A673 (cell line): ENCODE data around the gene HNMT.
"Not testable (repeated sequence)": the region's sequence is repeated elsewhere in the genome, so short reads cannot be mapped to it uniquely, and the experiment has no call there.

ENCODE experiments used
- EZH2 ChIP-seq: fragments of 200-600 bp; sonication (generic); IDR thresholded peaks from 2 replicates; pipeline ENCODE4 v1.6.1; 2017; ENCODE audit warnings: borderline replicate concordance, low read depth, mild to moderate bottlenecking, mixed read lengths, antibody characterized with exemption, low read length; ENCODE audit not compliant: poor library complexity, severe bottlenecking
- TF ChIP-seq, protein P1 (sequence below): fragments of 300-800, 200-600 bp; sonication (generic); conservative IDR thresholded peaks from 2 replicates; pipeline ENCODE4 v1.5.1; 2017; ENCODE audit warnings: low read depth, mild to moderate bottlenecking, antibody characterized with exemption, low read length, moderate library complexity, mixed read lengths

DNA sequence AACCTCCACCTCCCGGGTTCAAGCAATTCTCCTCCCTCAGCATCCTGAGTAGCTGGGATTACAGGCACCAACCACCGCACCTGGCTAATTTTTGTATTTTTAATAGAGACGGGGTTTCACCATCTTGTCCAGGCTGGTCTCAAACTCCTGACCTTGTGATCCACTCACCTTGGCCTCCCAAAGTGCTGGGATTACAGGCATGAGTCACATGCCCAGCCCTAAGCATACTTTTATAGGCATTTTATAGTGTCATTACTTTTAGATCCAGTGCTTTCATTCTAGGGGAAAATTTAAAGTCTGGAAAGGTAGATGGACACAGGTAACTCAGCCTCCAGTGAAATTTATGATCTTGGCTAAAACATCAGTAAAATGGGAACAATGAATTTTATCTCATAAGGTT, 7.0 kb downstream of the HNMT start:
- TF ChIP-seq, protein P1, sequence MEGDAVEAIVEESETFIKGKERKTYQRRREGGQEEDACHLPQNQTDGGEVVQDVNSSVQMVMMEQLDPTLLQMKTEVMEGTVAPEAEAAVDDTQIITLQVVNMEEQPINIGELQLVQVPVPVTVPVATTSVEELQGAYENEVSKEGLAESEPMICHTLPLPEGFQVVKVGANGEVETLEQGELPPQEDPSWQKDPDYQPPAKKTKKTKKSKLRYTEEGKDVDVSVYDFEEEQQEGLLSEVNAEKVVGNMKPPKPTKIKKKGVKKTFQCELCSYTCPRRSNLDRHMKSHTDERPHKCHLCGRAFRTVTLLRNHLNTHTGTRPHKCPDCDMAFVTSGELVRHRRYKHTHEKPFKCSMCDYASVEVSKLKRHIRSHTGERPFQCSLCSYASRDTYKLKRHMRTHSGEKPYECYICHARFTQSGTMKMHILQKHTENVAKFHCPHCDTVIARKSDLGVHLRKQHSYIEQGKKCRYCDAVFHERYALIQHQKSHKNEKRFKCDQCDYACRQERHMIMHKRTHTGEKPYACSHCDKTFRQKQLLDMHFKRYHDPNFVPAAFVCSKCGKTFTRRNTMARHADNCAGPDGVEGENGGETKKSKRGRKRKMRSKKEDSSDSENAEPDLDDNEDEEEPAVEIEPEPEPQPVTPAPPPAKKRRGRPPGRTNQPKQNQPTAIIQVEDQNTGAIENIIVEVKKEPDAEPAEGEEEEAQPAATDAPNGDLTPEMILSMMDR = not testable (repeated sequence)
- TF ChIP-seq EZH2 = not testable (repeated sequence)
